GM18502 (cell line): Measurements from ENCODE around the gene CYYR1.

Source experiments
- ATAC-seq: cut with Tn5 transposase; IDR thresholded peaks from one replicate; pipeline ENCODE4 v1.9.1; 2021; ENCODE audit warnings: mild to moderate bottlenecking; ENCODE audit not compliant: unreplicated experiment, poor library complexity

The CYYR1 gene

DNA sequence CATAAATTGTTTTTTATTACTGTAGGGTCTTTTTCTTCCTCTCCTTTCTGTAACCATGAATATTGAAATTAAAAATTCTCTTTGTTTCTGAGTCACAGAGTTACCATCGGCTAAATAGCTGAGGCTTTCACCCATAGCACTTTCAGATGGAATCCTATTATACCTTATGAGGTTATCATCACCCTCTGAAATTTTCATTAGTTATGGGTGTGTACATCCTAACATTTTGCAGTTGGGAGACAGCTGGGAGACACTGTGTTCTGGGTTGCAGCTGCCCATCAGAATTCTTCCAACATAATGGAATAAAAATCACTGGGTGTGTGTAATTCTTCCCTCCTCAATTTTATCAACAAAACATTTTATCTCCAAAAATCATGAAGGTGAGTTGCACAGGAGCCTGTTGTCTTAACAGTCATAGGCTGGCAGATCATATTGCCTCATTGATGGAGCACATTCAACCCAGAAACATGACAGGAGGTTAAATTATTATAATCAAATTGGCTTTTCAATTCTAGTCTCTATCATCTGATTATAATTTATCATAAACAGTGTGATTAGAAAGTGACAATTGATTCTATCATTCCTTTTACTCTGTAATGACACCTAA is 17.4 kb downstream of the CYYR1 start:
- no peak for ATAC-seq

GRCh38 chr21:26554365-26554764 is 18.7 kb downstream of the CYYR1 start:
- no peak for ATAC-seq

- no peak for ATAC-seq
Observed at GRCh38 chr21:26553898-26554297, 19.2 kb downstream of the CYYR1 start.

- no peak for ATAC-seq
Observed at GRCh38 chr21:26550326-26550725, 22.8 kb downstream of the CYYR1 start.

GRCh38 chr21:26546446-26547097 is 26.5 kb downstream of the CYYR1 start:
- no peak for ATAC-seq

DNA sequence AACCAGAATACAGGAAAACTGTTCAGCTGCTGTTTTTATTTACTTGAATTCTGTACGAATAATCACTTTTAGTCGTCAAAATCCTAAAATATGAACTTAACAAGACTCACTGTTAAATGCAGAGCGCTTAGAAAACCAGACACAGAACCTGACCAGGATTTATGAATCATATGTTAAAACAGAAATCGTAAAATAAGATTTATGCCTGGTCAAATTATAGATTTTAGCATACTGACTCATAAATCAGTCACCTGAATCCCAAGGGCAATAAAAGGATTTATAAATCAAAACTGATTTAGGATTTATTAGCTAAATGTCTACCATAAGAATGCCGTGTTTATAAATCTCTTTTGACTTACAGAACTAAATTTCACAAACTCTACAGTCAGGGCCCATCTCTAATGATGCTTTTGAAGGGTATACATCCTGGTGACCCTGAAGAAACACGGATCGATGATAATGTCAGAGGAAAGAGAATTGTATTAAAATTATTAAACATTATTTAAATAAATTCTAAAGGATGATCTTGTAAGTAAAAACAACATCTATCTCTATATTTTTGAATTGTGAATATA is 28.8 kb downstream of the CYYR1 start:
- no peak for ATAC-seq

DNA sequence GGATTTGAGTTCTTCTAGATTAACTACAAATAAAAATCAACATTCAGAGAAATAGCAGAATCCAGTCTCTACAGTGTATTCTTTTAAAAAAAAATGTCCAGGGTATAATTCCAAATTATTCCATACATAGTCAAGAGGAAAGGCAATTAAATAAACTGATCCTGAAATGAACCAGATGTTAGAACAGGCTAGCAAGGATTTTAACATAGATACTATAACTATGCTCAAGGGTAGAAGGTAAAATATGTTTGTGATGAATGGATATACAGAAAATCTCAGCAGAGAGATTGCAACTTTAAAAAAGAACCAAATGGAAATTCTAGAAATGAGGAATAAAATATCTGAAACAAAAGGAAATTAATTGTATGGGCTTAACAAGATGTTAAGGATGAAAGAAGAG is 32.4 kb downstream of the CYYR1 start:
- no peak for ATAC-seq

- ATAC-seq = no peak
Observed at GRCh38 chr21:26539566-26539965, 33.5 kb downstream of the CYYR1 start.

DNA sequence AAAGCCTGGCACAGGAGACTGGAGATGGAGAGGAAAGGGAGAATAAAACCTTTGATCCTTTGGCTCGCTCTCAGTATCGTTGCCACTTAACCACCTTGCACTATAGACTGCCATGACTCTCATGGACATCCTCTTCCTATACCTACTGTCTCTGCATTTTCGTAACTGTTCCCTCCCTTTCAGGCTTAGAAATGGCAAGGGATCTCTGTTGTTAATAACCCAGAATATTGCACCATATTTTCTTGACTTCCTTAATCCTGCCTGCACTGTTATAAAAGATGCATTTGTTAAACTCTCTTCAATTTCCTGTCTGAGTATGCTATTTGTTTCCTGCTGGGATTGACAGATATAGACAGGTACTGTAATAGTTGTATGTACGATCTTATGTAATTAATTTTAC is 38.6 kb downstream of the CYYR1 start:
- no peak for ATAC-seq

- no peak for ATAC-seq
Observed at GRCh38 chr21:26532208-26532607, 40.9 kb downstream of the CYYR1 start.

GRCh38 chr21:26529526-26529925 is 43.6 kb downstream of the CYYR1 start:
- ATAC-seq = no peak

GRCh38 chr21:26528882-26529281 is 44.2 kb downstream of the CYYR1 start:
- ATAC-seq = no peak

DNA sequence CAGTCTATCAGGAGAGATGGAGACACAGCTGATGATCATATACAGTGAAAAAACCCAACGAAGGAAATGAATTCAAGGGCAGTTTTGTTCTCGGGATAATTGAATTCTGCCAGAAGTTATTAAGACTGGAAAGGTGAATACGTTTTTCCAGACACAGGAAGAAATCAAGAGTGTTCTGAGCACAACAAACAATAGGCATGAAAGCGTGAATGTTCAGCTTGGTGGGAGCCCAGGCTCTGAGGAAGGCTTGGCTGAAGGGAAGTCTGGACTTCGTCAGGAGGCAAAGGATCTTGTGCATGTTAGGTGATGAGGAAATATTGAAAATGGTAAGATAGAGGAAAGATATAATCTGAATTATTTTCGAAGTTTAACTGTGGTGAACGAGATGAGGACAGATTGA is 50.4 kb downstream of the CYYR1 start:
- ATAC-seq = no peak

DNA sequence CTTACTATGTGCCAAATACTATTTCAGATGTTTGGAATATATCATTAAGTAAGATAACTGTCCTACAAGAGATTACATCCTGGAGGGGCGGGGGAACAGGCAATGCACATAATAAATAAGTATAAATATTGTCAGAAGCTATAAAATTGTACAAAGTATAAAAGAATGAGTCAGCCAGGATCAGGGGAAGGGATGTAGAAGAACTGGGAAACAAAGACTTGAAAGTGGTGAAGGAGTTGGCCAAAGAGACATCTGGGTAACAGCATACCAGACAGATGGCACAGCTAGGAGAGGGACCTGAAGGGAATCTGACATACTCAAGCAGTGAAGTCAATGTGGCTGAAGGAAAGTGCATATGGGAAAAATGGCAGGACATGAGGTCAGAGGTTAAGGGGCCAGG is 53.9 kb downstream of the CYYR1 start:
- ATAC-seq = no peak

- ATAC-seq = no peak
Observed at GRCh38 chr21:26515257-26515656, 57.8 kb downstream of the CYYR1 start.

- ATAC-seq = no peak
Observed at GRCh38 chr21:26513212-26513611, 59.9 kb downstream of the CYYR1 start.

DNA sequence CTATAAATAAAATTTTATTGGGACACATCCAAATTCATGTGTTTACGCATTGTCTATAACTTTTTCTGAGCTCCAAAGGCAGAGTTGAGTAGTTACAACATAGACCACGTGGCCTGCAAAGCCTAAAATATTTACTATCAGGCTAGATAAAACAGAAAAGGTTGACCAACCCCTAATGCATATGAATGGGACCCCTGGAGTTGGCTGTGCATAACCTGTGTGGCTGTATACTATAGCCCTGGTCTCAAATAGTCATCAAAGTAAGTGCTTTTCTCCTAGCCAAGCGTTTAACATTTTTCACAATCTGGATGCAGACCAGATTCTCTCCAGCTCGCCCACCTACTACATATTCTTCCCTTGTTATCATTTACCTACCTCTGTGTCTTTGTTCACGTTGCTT is 60.4 kb downstream of the CYYR1 start:
- no peak for ATAC-seq

DNA sequence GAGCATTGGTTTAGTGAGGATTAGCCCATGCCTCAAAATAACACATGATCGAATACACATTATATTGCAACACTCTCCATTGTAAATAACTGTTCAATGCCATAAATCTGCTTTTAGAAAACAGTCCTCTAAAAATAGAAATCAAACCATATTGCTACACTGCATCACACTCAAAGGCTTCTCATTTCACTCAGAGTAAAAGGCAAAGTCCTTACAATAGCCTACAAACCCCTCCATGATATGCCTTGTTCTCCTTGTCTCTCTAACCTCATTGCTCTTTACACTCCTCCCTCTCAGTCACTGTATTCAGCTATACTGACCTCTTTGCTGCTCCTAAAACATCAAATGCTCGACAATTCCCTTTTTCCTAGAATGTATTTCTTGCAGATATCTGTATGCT is 64.2 kb downstream of the CYYR1 start:
- no peak for ATAC-seq

GRCh38 chr21:26506956-26507355 is 66.1 kb downstream of the CYYR1 start:
- no peak for ATAC-seq

- ATAC-seq = no peak
Observed at GRCh38 chr21:26505211-26505610, 67.9 kb downstream of the CYYR1 start.

GRCh38 chr21:26503414-26503813 is 69.7 kb downstream of the CYYR1 start:
- no peak for ATAC-seq

DNA sequence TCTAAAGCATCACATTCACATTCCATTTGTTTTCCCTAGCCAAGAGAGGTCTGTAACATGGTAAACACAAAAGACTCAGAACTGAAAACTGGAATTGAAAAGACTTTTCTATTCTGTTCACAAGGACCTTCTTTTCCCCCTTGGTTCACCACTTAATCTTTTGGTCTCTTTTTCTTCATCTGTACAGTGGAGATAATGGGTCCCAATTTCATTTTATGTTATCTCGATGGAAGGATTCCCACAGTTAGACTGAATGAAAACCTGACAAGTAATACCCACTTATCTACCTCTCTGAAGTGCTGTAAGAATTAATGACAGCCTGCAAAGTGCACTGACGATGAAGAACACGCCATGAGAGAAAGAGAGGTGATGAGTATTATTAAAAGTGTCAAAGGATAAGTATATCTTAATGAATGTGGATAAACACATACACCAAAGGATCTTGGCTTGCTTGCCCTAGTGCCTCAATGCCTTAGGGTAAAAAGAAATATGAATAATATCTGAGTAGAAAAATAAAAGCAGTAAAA is 71.5 kb downstream of the CYYR1 start:
- no peak for ATAC-seq
